ENCODE results near the gene APOH.

GRCh38 chr17:66211047-66211810 is 18.0 kb downstream of the APOH start:
- TF ChIP-seq TAF1 (IDR thresholded peaks at IDR 0.05; ENCODE audit: borderline replicate concordance, low read depth, low read length) (no peak), NRF1 (IDR thresholded peaks at IDR 0.05; ENCODE audit: low read depth, low read length) (no peak), SMC3 (IDR thresholded peaks at IDR 0.05; ENCODE audit: low read depth, low read length) (no peak), JUND (IDR thresholded peaks at IDR 0.05) (no peak), RAD21 (IDR thresholded peaks at IDR 0.05; ENCODE audit: low read length) (no peak), MEF2A (IDR thresholded peaks at IDR 0.05; ENCODE audit: borderline replicate concordance, low read depth) (no peak), EP300 (IDR thresholded peaks at IDR 0.05; ENCODE audit: borderline replicate concordance in 1 of 2, low read depth in 1 of 2, low read length in 1 of 2) (no peak), POLR2AphosphoS5 (IDR thresholded peaks at IDR 0.05; ENCODE audit: low read depth, low read length) (no peak), EZH2phosphoT487 (IDR thresholded peaks at IDR 0.05; ENCODE audit: borderline replicate concordance, low read depth) (no peak), YY1 (IDR thresholded peaks at IDR 0.05; ENCODE audit: low read depth) (no peak)
- TF ChIP-seq, protein P1, sequence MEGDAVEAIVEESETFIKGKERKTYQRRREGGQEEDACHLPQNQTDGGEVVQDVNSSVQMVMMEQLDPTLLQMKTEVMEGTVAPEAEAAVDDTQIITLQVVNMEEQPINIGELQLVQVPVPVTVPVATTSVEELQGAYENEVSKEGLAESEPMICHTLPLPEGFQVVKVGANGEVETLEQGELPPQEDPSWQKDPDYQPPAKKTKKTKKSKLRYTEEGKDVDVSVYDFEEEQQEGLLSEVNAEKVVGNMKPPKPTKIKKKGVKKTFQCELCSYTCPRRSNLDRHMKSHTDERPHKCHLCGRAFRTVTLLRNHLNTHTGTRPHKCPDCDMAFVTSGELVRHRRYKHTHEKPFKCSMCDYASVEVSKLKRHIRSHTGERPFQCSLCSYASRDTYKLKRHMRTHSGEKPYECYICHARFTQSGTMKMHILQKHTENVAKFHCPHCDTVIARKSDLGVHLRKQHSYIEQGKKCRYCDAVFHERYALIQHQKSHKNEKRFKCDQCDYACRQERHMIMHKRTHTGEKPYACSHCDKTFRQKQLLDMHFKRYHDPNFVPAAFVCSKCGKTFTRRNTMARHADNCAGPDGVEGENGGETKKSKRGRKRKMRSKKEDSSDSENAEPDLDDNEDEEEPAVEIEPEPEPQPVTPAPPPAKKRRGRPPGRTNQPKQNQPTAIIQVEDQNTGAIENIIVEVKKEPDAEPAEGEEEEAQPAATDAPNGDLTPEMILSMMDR (IDR thresholded peaks at IDR 0.05) = no peak
- TF ChIP-seq, protein P2, sequence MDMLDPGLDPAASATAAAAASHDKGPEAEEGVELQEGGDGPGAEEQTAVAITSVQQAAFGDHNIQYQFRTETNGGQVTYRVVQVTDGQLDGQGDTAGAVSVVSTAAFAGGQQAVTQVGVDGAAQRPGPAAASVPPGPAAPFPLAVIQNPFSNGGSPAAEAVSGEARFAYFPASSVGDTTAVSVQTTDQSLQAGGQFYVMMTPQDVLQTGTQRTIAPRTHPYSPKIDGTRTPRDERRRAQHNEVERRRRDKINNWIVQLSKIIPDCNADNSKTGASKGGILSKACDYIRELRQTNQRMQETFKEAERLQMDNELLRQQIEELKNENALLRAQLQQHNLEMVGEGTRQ (IDR thresholded peaks at IDR 0.05; ENCODE audit: borderline replicate concordance, low read depth, low read length) = no peak
- TF ChIP-seq, protein P3, sequence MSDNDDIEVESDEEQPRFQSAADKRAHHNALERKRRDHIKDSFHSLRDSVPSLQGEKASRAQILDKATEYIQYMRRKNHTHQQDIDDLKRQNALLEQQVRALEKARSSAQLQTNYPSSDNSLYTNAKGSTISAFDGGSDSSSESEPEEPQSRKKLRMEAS (IDR thresholded peaks at IDR 0.05; ENCODE audit: low read depth) = no peak

Data from SK-N-SH (cell line).